GM19025 (cell line): ENCODE results near the gene CACNA1B.

Experiments
- ATAC-seq: cut with Tn5 transposase; IDR thresholded peaks from one replicate; pipeline ENCODE4 v1.9.1; 2021; ENCODE audit warnings: mild to moderate bottlenecking, low read depth, moderate library complexity; ENCODE audit not compliant: unreplicated experiment

The CACNA1B gene

DNA sequence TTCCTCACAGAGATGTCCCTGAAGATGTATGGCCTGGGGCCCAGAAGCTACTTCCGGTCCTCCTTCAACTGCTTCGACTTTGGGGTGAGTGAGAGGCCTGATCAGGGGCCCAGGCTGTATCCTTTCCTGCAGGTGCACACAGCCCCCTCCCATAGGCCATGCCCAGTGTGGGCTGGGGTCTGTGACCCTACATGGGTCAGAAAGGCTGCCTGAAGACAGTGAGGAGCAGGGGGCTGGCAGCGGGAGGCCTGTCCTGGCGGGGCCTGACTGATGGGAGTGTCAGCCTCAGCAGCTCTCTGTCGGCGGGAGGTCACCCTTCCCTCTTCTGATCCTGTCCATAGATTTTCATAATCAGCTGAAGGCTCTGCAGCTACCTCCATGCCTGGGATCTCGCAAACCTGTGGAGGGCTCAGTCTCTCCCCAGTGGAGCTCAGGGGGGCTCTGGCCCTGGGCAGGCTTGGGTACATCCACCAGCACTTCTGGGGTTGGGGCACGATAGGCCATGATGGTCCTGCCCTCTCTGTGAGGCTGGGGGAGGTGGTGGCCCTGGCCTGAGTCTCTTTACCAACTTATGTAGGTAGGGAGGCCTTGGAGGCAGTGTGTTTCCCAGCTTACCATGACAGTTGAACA lies 98.5 kb downstream of the CACNA1B start:
- no peak for ATAC-seq

DNA sequence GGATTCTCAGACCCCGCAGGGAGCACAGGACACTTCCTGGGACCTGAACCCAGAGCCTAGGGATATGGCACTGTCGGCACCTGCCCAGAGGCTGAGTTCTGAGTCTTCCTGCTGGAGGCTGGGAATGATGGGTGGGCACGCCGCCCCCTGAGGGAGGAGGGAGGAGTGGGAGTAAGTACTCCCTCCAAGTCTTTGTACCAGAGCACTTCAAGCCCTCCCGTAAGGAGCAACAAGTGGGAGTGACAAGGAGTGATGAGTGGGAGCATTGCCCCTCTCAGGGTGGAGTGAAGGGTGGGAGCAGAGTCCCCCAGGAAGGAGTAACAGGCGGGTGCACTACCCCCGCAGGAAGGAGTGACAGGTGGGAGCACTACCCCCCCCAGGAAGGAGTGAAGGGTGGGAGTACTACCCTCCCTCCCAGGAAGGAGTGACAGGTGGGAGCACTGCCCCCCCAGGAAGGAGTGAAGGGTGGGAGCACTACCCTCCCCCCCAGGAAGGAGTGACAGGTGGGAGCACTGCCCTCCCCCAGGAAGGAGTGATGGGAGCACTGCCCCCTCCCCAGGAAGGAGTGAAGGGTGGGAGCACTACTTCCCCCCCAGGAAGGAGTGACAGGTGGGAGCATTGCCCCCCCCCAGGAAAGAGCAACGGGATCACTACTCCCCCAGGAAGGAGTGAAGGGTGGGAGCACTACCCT lies 100.1 kb downstream of the CACNA1B start:
- ATAC-seq: no peak

GRCh38 chr9:137978262-137978714 lies 100.7 kb downstream of the CACNA1B start:
- ATAC-seq: no peak

- no peak for ATAC-seq
These were observed 104.6 kb downstream of the CACNA1B start for GRCh38 chr9:137982200-137982599.

DNA sequence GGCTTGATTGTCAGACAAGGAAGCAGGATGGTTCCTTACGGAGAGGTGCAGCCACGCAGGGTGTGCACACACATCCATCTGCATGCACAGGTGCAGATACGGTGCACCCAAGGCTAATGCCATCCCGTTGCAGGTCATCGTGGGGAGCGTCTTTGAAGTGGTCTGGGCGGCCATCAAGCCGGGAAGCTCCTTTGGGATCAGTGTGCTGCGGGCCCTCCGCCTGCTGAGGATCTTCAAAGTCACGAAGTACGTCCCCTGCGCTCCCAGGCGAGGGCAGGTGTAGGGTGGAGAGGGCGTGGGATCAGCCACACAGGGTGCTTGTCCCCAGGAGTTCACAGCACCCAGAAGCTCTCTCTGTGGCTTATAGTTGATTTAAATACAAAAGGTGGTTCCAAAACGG lies 106.4 kb downstream of the CACNA1B start:
- no peak for ATAC-seq

DNA sequence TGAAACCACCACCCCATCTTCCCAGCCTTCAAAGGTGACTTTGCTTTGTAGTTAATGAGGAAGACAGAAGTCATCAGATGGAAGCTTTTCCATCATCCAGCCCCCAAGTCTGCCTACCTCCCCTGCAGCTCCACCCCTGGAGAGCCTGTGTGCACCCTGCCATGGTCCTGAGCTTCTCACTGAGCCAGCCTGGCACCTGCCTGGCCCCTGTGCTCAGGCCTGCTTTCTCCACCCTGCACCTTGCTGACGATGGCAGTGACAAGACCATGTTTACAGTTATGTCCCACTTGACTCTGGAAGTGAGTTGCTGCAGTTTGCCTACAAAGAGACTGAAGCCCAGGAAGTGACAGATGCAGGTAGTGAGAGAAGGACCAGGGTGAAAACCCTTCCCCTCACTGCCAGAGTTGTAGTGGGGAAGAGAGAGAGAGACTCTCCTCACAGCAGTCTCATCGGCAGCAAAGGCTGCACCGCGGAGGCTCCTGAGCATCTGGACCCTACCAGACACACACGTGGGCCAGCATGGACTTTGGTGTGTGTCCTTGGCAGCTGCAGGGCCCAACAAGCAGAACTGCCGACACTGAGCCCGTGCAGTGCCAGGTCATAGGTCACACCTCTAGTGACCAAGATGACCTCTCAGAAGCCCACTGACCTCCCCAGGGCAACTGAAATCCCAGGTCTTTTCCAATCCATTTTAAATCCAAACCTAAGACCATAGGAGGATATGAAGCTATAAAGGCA lies 107.1 kb downstream of the CACNA1B start:
- no peak for ATAC-seq

DNA sequence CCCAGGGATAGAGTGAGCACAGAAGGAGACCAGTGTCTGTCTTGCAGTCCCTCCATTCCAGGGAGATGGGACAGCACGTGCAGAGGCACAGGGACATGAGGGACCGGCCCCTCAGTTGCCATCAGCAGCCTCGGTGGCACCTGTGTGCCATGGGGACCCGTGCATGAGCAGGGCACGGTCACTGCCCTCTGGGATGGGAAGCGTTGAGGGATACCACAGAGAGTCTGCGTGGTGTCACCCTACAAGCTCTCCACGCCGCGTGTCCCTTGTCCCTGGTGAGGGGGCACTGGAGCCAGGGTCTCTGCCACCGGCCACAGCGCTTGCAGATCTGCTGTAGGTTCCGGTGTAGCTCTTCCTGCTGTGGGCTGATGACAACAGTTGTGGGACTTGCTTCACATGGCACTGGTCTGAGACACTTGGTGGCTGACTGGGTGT lies 108.1 kb downstream of the CACNA1B start:
- no peak for ATAC-seq

DNA sequence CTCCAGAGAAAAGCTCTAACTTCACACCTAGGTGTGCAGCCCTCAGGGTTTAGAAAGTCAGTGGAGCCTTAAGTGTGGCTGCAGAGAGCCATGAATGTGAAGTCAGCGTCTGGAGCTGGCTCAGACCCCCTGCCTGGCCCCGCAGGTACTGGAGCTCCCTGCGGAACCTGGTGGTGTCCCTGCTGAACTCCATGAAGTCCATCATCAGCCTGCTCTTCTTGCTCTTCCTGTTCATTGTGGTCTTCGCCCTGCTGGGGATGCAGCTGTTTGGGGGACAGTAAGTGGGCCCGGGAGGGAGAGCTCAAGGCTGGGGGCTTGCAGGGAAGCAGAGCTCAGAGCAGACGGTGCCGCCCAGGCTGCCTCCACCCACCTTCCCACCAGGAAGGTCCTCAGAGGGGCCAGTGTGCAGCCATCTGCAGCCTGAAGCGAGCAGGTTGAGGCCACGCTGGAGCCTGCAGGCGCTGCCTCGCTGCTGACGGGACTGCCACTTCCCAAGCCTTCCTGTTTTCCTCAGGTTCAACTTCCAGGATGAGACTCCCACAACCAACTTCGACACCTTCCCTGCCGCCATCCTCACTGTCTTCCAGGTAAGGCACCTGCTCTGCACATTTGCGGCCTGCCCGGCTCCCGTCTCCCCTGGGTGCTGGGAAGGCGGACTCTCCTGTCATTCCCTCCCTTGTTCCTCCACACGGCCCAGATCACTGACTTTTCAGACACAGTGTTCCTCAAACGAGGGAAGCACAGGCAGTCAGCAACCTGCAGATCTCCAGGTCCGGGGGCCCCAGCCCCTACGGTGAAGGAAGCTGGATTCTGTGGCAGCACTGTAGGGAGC lies 108.9 kb downstream of the CACNA1B start:
- ATAC-seq: no peak

- no peak for ATAC-seq
These were observed 109.9 kb downstream of the CACNA1B start for GRCh38 chr9:137987244-137988030.

GRCh38 chr9:137988051-137988450 lies 110.5 kb downstream of the CACNA1B start:
- ATAC-seq: no peak

GRCh38 chr9:137988701-137989100 lies 111.1 kb downstream of the CACNA1B start:
- no peak for ATAC-seq

- no peak for ATAC-seq
These were observed 111.6 kb downstream of the CACNA1B start for GRCh38 chr9:137989156-137989555.

DNA sequence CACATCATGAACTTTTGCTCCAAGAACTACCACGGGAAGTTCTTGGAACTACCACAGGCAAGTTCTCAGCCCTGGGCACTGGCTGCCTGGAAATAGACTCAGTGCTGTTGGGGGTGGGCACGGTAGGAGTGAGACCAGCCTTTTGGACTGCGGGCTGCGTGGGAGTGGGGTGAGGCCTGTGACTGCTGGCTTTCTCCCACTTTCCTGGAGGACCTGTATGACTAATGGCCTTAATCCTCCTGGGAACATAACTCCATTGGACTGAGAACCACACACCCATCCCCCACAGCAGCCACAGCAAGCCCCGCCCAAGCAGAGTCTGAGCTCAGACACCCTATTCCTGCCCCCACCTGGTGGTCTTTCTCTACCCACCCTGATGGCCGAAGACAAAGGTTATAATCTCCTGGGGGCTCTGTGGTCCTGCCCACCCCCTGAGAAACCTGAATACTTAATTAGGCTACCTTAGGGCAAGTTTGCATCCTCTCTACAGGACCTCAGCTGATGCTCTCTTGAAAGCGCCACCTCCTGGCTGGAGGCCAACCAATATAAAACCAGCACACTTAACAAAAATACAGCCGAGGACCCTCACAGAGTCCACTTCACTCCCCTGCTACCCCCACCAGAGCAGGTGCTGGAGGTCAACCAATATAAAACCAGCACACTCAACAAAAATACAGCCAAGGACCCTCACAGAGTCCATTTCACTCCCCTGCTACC lies 112.6 kb downstream of the CACNA1B start:
- ATAC-seq: no peak

- no peak for ATAC-seq
These were observed 126.1 kb downstream of the CACNA1B start for GRCh38 chr9:138003485-138004190.

GRCh38 chr9:138006576-138007233 lies 129.1 kb downstream of the CACNA1B start:
- ATAC-seq: no peak

DNA sequence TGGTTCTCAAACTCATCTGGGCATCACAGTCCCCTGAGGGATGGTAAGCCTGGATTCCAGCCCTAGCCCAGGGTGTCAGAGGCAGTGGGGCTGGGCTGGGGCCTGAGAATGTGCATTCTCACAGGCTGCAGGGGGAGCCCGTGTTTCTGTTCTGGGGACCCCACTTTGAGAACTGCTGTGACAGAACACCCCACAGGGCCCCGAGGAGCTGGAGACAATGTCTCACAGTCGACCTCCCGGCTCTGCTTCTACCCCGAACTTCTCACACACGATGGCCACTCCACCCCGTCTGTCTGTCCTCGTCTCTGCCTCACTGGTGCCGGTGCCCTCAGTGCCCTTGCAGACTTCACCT lies 130.0 kb downstream of the CACNA1B start:
- ATAC-seq: no peak

GRCh38 chr9:138007918-138008841 lies 130.6 kb downstream of the CACNA1B start:
- ATAC-seq: no peak
